Neural cell (in vitro differentiated cells): Measurements from ENCODE around the gene RNF149.

Source experiments
- EZH2 ChIP-seq: fragments of 200-600, 300-800 bp; shearing (Covaris generic), sonication (generic); IDR thresholded peaks from 2 replicates; pipeline ENCODE4 v1.6.1; 2014; ENCODE audit warnings: antibody characterized with exemption, low read length, borderline replicate concordance, mild to moderate bottlenecking; ENCODE audit not compliant: insufficient read depth, poor library complexity, severe bottlenecking
- POLR2AphosphoS5 ChIP-seq: IDR thresholded peaks from 2 replicates; pipeline ENCODE4 v1.6.1; 2012
- TF ChIP-seq, protein P1 (sequence below): fragments of 450-650 bp; IDR thresholded peaks from 2 replicates; pipeline ENCODE4 v1.5.1; 2014; ENCODE audit warnings: antibody characterized with exemption, mild to moderate bottlenecking, moderate library complexity; ENCODE audit not compliant: poor library complexity, severe bottlenecking
- TF ChIP-seq, protein P2 (sequence below): IDR thresholded peaks from 2 replicates; pipeline ENCODE4 v1.6.1; 2012; ENCODE audit warnings: borderline replicate concordance

DNA sequence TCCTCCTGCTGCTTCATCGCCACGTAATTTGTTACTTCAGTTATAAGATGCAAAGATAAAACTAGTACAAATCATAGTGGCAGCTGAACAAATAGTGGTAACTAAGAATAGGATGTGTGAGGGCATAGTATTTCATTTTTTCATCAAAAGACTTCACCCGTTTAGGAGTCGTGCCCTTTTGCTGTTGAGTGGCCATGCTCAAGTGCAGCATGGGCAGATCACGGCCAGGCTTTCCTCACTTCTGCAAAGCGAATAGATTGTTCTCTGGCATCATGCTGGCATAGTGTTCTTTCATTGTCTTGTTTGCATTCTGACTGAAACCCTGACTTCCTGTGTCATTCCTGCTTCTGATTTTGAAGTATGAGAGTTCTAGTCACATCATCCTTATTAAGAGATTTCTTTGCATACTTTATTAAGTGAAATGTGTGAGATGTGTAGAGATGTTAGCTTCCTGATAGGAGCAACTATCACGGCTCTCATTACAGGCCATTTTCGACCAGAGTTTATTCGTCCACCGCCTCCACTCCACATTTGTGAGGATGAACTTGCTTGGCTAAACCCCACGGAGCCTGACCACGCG lies 44.1 kb downstream of the RNF149 start:
- no peak for TF ChIP-seq EZH2
- no peak for TF ChIP-seq POLR2AphosphoS5
- TF ChIP-seq, protein P1, sequence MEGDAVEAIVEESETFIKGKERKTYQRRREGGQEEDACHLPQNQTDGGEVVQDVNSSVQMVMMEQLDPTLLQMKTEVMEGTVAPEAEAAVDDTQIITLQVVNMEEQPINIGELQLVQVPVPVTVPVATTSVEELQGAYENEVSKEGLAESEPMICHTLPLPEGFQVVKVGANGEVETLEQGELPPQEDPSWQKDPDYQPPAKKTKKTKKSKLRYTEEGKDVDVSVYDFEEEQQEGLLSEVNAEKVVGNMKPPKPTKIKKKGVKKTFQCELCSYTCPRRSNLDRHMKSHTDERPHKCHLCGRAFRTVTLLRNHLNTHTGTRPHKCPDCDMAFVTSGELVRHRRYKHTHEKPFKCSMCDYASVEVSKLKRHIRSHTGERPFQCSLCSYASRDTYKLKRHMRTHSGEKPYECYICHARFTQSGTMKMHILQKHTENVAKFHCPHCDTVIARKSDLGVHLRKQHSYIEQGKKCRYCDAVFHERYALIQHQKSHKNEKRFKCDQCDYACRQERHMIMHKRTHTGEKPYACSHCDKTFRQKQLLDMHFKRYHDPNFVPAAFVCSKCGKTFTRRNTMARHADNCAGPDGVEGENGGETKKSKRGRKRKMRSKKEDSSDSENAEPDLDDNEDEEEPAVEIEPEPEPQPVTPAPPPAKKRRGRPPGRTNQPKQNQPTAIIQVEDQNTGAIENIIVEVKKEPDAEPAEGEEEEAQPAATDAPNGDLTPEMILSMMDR, result no peak
- TF ChIP-seq, protein P2, sequence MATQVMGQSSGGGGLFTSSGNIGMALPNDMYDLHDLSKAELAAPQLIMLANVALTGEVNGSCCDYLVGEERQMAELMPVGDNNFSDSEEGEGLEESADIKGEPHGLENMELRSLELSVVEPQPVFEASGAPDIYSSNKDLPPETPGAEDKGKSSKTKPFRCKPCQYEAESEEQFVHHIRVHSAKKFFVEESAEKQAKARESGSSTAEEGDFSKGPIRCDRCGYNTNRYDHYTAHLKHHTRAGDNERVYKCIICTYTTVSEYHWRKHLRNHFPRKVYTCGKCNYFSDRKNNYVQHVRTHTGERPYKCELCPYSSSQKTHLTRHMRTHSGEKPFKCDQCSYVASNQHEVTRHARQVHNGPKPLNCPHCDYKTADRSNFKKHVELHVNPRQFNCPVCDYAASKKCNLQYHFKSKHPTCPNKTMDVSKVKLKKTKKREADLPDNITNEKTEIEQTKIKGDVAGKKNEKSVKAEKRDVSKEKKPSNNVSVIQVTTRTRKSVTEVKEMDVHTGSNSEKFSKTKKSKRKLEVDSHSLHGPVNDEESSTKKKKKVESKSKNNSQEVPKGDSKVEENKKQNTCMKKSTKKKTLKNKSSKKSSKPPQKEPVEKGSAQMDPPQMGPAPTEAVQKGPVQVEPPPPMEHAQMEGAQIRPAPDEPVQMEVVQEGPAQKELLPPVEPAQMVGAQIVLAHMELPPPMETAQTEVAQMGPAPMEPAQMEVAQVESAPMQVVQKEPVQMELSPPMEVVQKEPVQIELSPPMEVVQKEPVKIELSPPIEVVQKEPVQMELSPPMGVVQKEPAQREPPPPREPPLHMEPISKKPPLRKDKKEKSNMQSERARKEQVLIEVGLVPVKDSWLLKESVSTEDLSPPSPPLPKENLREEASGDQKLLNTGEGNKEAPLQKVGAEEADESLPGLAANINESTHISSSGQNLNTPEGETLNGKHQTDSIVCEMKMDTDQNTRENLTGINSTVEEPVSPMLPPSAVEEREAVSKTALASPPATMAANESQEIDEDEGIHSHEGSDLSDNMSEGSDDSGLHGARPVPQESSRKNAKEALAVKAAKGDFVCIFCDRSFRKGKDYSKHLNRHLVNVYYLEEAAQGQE, result no peak
